CD14-positive monocyte (primary cell): Measurements from ENCODE around the gene PDGFD. TPM values are rescaled to one million over a fixed set of nuclear protein-coding genes. Genes with fewer than 3 reads are reported as not detected.

Experiments
- DNase-seq, 3 donors: peaks; one replicate each; pipeline ENCODE4 v3.0.0-alpha.2; 2011 to 2022
- H2AFZ ChIP-seq: 2 replicates; pipeline ENCODE4 v1.6.0; 2012; ENCODE audit warnings: mild to moderate bottlenecking, low read depth, low read length, inconsistent platforms; ENCODE audit not compliant: insufficient read depth, poor library complexity, severe bottlenecking
- H3K27ac ChIP-seq, 2 donors: 1 replicate in 1 of 2; 2 replicates in 1 of 2; pipeline ENCODE4 v1.5.1; 2012 to 2013; ENCODE audit warnings: low read length in 2 of 2, control low read depth in 1 of 2, inconsistent platforms in 1 of 2, low read depth in 1 of 2, mild to moderate bottlenecking in 1 of 2
- H3K27me3 ChIP-seq, 2 donors: one replicate each; pipeline versions ENCODE4 v1.6.0 to v1.6.1; 2011 to 2013; ENCODE audit warnings: low read length in 2 of 2; ENCODE audit not compliant: control insufficient read depth in 2 of 2, insufficient read depth in 2 of 2
- H3K36me3 ChIP-seq, 2 donors: replicated peaks in 1 of 2; 1 replicate in 1 of 2; 2 replicates in 1 of 2; pipeline versions ENCODE4 v1.5.1 to v1.6.1; 2012 to 2013; ENCODE audit warnings: low read length in 2 of 2, control low read depth in 1 of 2, inconsistent platforms in 1 of 2, mild to moderate bottlenecking in 1 of 2; ENCODE audit not compliant: insufficient read depth in 2 of 2, control insufficient read depth in 1 of 2
- H3K4me1 ChIP-seq, 2 donors: 1 replicate in 1 of 2; 2 replicates in 1 of 2; pipeline versions ENCODE4 v1.5.1 to v1.6.1; 2012 to 2013; ENCODE audit warnings: low read length in 2 of 2, control low read depth in 1 of 2, inconsistent platforms in 1 of 2, mild to moderate bottlenecking in 1 of 2, moderate library complexity in 1 of 2; ENCODE audit not compliant: insufficient read depth in 2 of 2, control insufficient read depth in 1 of 2
- H3K4me2 ChIP-seq: replicated peaks from 2 replicates; pipeline ENCODE3; 2012; ENCODE audit warnings: low read length, moderate library complexity, mild to moderate bottlenecking; ENCODE audit not compliant: poor library complexity, severe bottlenecking; ENCODE audit errors: extremely low read depth
- H3K4me3 ChIP-seq, 3 experiments: fragments of 200-600 bp in 1 of 3; sonication (generic) in 1 of 3; replicated peaks in 1 of 3; 1 replicate in 2 of 3; 2 replicates in 1 of 3; pipeline ENCODE4 v1.5.1; 2011 to 2013; ENCODE audit warnings: low read length in 3 of 3, mild to moderate bottlenecking in 3 of 3, control low read depth in 2 of 3, low read depth in 2 of 3, inconsistent platforms in 1 of 3, moderate library complexity in 1 of 3
- H3K79me2 ChIP-seq: 2 replicates; pipeline ENCODE4 v1.6.0; 2012; ENCODE audit warnings: mild to moderate bottlenecking, control low read depth, inconsistent platforms, low read length, moderate library complexity; ENCODE audit not compliant: insufficient read depth
- H3K9ac ChIP-seq: 2 replicates; pipeline ENCODE4 v1.6.0; 2017; ENCODE audit warnings: low read length, mild to moderate bottlenecking; ENCODE audit not compliant: insufficient read depth, poor library complexity, severe bottlenecking
- H3K9me3 ChIP-seq, 2 donors: replicated peaks in 1 of 2; 1 replicate in 1 of 2; 2 replicates in 1 of 2; pipeline versions ENCODE4 v1.5.1 to v1.6.1; 2012 to 2013; ENCODE audit warnings: low read length in 2 of 2, control low read depth in 1 of 2; ENCODE audit not compliant: control insufficient read depth in 1 of 2, insufficient read depth in 1 of 2
- H4K20me1 ChIP-seq: 2 replicates; pipeline ENCODE4 v1.6.0; 2012; ENCODE audit warnings: mild to moderate bottlenecking, low read length, control low read depth, moderate library complexity; ENCODE audit not compliant: insufficient read depth
- H3K27ac Mint-ChIP-seq, 7 donors: one replicate each; pipeline ENCODE4 v1.8.0; 2020; ENCODE audit warnings: mild to moderate bottlenecking in 7 of 7, mixed read lengths in 7 of 7, moderate library complexity in 6 of 7, inconsistent platforms in 2 of 7
- H3K27me3 Mint-ChIP-seq, 3 donors: one replicate each; pipeline ENCODE4 v1.8.0; 2021 to 2022; ENCODE audit warnings: low read depth in 3 of 3, mild to moderate bottlenecking in 3 of 3, mixed read lengths in 3 of 3, moderate library complexity in 3 of 3, inconsistent platforms in 1 of 3
- H3K36me3 Mint-ChIP-seq, 2 donors: one replicate each; pipeline ENCODE4 v1.8.0; 2020; ENCODE audit warnings: mixed read lengths in 2 of 2, inconsistent platforms in 1 of 2, mild to moderate bottlenecking in 1 of 2
- H3K4me1 Mint-ChIP-seq: one replicate; pipeline ENCODE4 v1.8.0; 2020; ENCODE audit warnings: mild to moderate bottlenecking, mixed read lengths
- H3K4me3 Mint-ChIP-seq, 2 donors: one replicate each; pipeline ENCODE4 v1.8.0; 2020; ENCODE audit warnings: mild to moderate bottlenecking in 2 of 2, mixed read lengths in 2 of 2, moderate library complexity in 1 of 2
- H3K9me3 Mint-ChIP-seq, 7 donors: one replicate each; pipeline ENCODE4 v1.8.0; 2020 to 2022; ENCODE audit warnings: mixed read lengths in 7 of 7, mild to moderate bottlenecking in 6 of 7, moderate library complexity in 6 of 7, inconsistent platforms in 2 of 7
- WGBS: methylation state at CpG from one replicate; pipeline ENCODE4 v1.1.5; 2013; ENCODE audit warnings: missing lambda C conversion rate; ENCODE audit not compliant: insufficient coverage; 5-methylcytosine and 5-hydroxymethylcytosine counted together
- intact Hi-C, 2 donors: fragments of 100-400 bp; cut with micrococcal nuclease; formaldehyde crosslinking; loops; one replicate each; pipeline versions ENCODE4 v1.15.0 to v1.15.1; 2023
- polyA plus RNA-seq, 3 donors: library from polyadenylated mRNA; depleted of rRNA in 1 of 3; unstranded in 2 of 3; stranded (reverse) in 1 of 3; fragments of 300-500 nt in 2 of 3; fragments of >200 nt in 1 of 3; fragmentation: Illumina TruSeq in 2 of 3; gene quantifications; 1 replicate in 2 of 3; 2 replicates in 1 of 3; pipeline ENCODE4 v1.2.3, GENCODE V29; 2012 to 2021
- TF ChIP-seq, protein P1 (sequence below): fragments of 200-600 bp; IDR thresholded peaks from one replicate; pipeline ENCODE4 v1.8.0; 2022; ENCODE audit warnings: antibody characterized with exemption, mild to moderate bottlenecking

Gene PDGFD
- polyA plus RNA-seq, 3 donors, result 0.05 to 0.15 TPM; not detected in 1

DNA sequence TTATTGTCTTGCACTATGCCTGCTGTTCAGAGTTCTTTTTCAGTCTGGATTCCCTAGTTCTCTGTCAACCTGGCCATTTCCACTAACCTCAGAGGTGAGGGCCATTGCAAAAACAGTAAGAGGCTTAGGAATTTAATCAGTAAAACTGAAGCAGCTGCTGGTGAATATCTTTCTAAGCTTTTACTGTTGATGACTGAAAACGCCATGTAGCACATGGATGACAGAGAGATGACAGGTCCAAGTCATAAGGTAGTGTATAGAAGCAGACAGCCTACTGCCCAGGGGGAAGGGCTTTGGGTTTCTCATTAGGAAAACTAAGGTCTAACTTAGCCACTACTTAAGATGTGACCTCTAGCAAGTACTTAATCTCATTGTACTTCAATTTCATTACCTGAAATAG lies 280.1 kb downstream of the PDGFD start:
- H4K20me1 ChIP-seq, result no peaks in the 10 kb centered on the region
- Mint-ChIP-seq H3K27me3 (peaks cover 0 to 3% (median 0%) of the 10 kb centered on the region in 3 donors), H3K4me3 (no peak overlapping the region), H3K4me1 (peaks cover 15% of the 10 kb centered on the region), H3K36me3 (no peaks in the 10 kb centered on the region), H3K27ac (no peak overlapping the region), H3K9me3 (peaks cover 0 to 3% (median 0%) of the 10 kb centered on the region in 7 donors)
- H3K9me3 ChIP-seq, result no peaks in the 10 kb centered on the region
- no peaks in the 10 kb centered on the region for H3K27me3 ChIP-seq
- no peak overlapping the region for H2AFZ ChIP-seq
- no peaks in the 10 kb centered on the region for H3K79me2 ChIP-seq
- no peak overlapping the region for H3K4me3 ChIP-seq
- H3K27ac ChIP-seq, result no peak overlapping the region
- no peaks in the 10 kb centered on the region for H3K36me3 ChIP-seq
- intact Hi-C loops, result no loop called here
- TF ChIP-seq, protein P1, sequence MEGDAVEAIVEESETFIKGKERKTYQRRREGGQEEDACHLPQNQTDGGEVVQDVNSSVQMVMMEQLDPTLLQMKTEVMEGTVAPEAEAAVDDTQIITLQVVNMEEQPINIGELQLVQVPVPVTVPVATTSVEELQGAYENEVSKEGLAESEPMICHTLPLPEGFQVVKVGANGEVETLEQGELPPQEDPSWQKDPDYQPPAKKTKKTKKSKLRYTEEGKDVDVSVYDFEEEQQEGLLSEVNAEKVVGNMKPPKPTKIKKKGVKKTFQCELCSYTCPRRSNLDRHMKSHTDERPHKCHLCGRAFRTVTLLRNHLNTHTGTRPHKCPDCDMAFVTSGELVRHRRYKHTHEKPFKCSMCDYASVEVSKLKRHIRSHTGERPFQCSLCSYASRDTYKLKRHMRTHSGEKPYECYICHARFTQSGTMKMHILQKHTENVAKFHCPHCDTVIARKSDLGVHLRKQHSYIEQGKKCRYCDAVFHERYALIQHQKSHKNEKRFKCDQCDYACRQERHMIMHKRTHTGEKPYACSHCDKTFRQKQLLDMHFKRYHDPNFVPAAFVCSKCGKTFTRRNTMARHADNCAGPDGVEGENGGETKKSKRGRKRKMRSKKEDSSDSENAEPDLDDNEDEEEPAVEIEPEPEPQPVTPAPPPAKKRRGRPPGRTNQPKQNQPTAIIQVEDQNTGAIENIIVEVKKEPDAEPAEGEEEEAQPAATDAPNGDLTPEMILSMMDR, result no peak
- 100% methylated on average over 1 of the region's 1 CpG for WGBS
- no peak for DNase-seq
- H3K9ac ChIP-seq, result no peak overlapping the region
- H3K4me1 ChIP-seq, result peaks cover 5 to 6% of the 10 kb centered on the region in 2 donors
- no peak overlapping the region for H3K4me2 ChIP-seq

DNA sequence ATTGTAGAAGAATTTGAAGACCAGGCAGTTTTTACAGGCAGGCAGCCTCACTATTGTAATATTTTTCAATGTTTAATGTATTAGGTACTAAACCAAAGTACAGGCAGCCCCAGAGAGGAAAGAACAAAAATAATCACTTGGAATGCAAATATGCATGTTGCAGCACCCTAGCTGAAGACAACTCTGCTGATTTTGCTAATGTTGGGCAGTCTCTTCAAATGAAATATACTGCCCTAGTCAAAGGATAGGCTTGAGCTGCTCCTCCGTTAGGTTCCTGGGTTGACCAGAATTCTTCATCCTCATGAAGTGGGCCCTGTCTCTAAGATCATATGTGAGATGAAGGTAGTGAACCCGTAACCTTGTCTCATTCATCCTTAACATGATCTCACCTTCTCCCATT lies 280.7 kb downstream of the PDGFD start:
- Mint-ChIP-seq H3K27me3 (peaks cover 0 to 3% (median 0%) of the 10 kb centered on the region in 3 donors), H3K27ac (no peak overlapping the region), H3K36me3 (no peaks in the 10 kb centered on the region), H3K9me3 (peaks cover 0 to 3% (median 0%) of the 10 kb centered on the region in 7 donors), H3K4me1 (peaks cover 21% of the 10 kb centered on the region), H3K4me3 (no peak overlapping the region)
- no CpG with 5 or more reads among the region's 2 CpGs for WGBS
- TF ChIP-seq, protein P1, result no peak
- H4K20me1 ChIP-seq, result no peaks in the 10 kb centered on the region
- H3K4me1 ChIP-seq, result peaks cover 11 to 12% of the 10 kb centered on the region in 2 donors
- DNase-seq, result no peak
- H3K27ac ChIP-seq, result no peak overlapping the region
- no peak overlapping the region for H3K9ac ChIP-seq
- H3K4me2 ChIP-seq, result no peak overlapping the region
- intact Hi-C loops, result no loop called here
- no peak overlapping the region for H2AFZ ChIP-seq
- no peaks in the 10 kb centered on the region for H3K36me3 ChIP-seq
- H3K9me3 ChIP-seq, result no peaks in the 10 kb centered on the region
- no peak overlapping the region for H3K4me3 ChIP-seq
- no peaks in the 10 kb centered on the region for H3K27me3 ChIP-seq
- no peaks in the 10 kb centered on the region for H3K79me2 ChIP-seq
